Muscle layer of duodenum (tissue), 2 donors: ENCODE measurements around the gene MYMX.
A peak's percentile ranks its signal among the peaks of the same experiment; 100 is the strongest.

Experiments
- H3K27ac ChIP-seq: one replicate; pipeline ENCODE4 v1.7.0; 2013; ENCODE audit warnings: mild to moderate bottlenecking, low read length
- H3K27me3 ChIP-seq: one replicate; pipeline ENCODE4 v1.7.0; 2013; ENCODE audit warnings: low read depth, mild to moderate bottlenecking, control low read depth, low read length
- H3K36me3 ChIP-seq, 2 donors: one replicate each; pipeline ENCODE4 v1.7.0; 2013; ENCODE audit warnings: low read length in 2 of 2, control low read depth in 1 of 2, mild to moderate bottlenecking in 1 of 2; ENCODE audit not compliant: insufficient read depth in 2 of 2, control insufficient read depth in 1 of 2
- H3K4me1 ChIP-seq, 2 donors: one replicate each; pipeline ENCODE4 v1.7.0; 2013; ENCODE audit warnings: low read length in 2 of 2, mild to moderate bottlenecking in 2 of 2, control low read depth in 1 of 2, moderate library complexity in 1 of 2; ENCODE audit not compliant: insufficient read depth in 2 of 2, control insufficient read depth in 1 of 2
- H3K4me3 ChIP-seq, 2 donors: one replicate each; pipeline ENCODE4 v1.7.0; 2013; ENCODE audit warnings: low read length in 2 of 2, low read depth in 1 of 2, mild to moderate bottlenecking in 1 of 2
- H3K9me3 ChIP-seq, 2 donors: one replicate each; pipeline ENCODE4 v1.7.0; 2013; ENCODE audit warnings: low read length in 2 of 2, control low read depth in 1 of 2, mild to moderate bottlenecking in 1 of 2; ENCODE audit not compliant: control insufficient read depth in 1 of 2
- donor health status: healthy.

The MYMX gene

DNA sequence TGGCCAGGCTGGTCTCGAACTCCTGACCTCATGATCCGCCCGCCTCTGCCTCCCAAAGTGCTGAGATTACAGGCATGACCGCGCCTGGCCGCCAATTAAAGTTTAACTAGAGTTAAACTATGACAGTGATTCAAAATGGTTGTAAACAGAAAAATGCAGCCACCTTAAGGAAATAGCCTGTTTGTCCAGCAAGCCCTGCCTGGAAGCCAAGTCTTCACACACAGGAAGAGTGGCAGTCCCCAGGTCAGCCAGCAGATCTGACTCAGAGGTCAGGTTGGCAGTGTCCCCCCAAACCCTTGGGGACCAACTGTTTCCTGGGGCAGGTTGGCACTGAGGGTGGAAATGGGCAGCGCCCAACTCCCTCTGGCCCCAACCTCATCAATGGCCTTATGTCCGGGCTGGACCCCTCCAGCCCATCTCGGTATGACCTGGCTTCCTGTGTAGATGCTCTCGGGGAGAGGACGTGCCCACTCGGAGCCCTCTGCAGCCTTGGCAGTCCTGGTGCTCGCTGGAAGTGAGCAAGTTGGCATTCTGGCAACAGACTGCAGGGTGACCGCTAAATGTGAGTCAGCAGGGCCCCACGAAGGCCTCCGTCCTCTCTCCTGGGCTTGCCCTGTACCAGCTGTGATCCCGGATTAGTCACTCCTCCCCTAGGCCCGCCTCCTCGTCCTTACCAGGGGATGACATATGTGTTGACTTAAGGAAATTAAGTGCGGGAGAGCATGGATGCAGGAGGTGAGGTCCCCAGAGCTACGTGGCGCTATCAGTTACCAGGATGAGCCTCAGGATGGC is 20.5 kb downstream of the MYMX start:
- Histone ChIP-seq H3K27me3 (no peaks in the 10 kb centered on the region), H3K4me3 (peak overlapping the region; percentile 69 to 70), H3K9me3 (no peaks in the 10 kb centered on the region), H3K36me3 (peaks cover 2 to 5% of the 10 kb centered on the region in 2 donors), H3K4me1 (peaks cover 15 to 48% of the 10 kb centered on the region in 2 donors), H3K27ac (peak overlapping the region; percentile 95)

GRCh38 chr6:44237813-44238433 is 21.2 kb downstream of the MYMX start:
- H3K4me3 ChIP-seq: peak overlapping the region; percentile 69 to 70
- no peaks in the 10 kb centered on the region for H3K36me3 ChIP-seq
- H3K4me1 ChIP-seq: peaks cover 15 to 42% of the 10 kb centered on the region in 2 donors
- peak overlapping the region; percentile 95 for H3K27ac ChIP-seq
- H3K9me3 ChIP-seq: no peaks in the 10 kb centered on the region
- H3K27me3 ChIP-seq: no peaks in the 10 kb centered on the region

DNA sequence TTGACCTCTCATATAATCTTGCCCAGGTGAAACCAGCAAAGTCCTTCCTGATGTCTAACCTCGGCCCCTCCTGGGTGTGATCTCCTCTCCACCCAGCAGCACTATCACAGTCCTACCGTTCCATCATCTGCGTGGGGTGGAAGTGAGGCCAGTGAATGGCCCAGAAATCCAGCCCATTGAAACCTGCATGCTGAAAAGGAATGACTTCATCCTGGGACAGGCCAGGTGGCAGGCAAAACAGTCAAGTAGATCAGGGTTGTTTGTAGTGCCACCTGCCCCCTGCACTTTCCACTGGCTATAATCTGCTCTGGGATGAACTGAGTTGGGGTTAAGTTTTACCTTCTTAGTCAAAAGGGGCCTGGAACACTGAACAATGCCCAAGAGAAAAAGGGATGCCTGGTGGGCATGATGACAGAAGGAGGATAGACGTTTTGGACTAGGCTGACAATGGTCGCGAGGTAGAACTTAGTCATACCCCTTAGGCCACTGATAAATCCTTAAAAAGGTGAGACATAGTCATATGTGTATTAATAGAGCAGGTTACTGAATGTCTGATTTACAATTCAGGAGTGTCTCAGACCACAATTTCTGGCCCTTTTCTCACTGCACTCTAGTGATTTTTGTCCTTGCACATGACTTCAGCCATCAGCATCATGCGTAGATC is 22.1 kb downstream of the MYMX start:
- no peak overlapping the region for H3K4me3 ChIP-seq
- no peaks in the 10 kb centered on the region for H3K36me3 ChIP-seq
- H3K9me3 ChIP-seq: no peaks in the 10 kb centered on the region
- no peaks in the 10 kb centered on the region for H3K27me3 ChIP-seq
- peaks cover 8 to 33% of the 10 kb centered on the region in 2 donors for H3K4me1 ChIP-seq
- H3K27ac ChIP-seq: peak overlapping the region; percentile 95

DNA sequence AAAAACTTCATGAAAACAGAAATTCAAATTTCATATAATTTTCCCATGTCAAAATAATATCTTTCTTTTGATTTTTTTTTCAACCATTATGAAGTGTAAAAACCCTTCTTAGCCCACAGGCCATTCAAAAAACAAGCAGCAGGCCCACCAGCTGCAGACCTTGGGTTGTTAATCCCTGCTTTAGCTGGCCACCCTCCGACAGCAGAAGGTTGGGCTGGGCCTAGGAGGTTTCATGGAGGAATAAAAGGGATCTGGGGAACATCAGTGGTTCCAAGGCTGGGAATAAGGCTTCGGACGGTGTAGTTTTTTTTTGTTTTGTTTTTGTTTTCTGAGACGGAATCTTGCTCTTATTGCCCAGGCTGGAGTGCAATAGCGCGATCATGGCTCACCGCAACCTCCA is 26.6 kb downstream of the MYMX start:
- H3K9me3 ChIP-seq: no peaks in the 10 kb centered on the region
- H3K27ac ChIP-seq: no peak overlapping the region
- peaks cover 0 to 2% of the 10 kb centered on the region in 2 donors for H3K4me1 ChIP-seq
- no peaks in the 10 kb centered on the region for H3K27me3 ChIP-seq
- H3K36me3 ChIP-seq: peaks cover 0 to 6% of the 10 kb centered on the region in 2 donors
- H3K4me3 ChIP-seq: no peak overlapping the region

- H3K4me3 ChIP-seq: peak overlapping the region; percentile 87 to 100
- peak overlapping the region; percentile 56 for H3K27ac ChIP-seq
- H3K27me3 ChIP-seq: no peaks in the 10 kb centered on the region
- H3K36me3 ChIP-seq: peaks cover 19 to 26% of the 10 kb centered on the region in 2 donors
- no peaks in the 10 kb centered on the region for H3K9me3 ChIP-seq
- H3K4me1 ChIP-seq: peaks cover 4 to 20% of the 10 kb centered on the region in 2 donors
Measured at GRCh38 chr6:44245391-44245911, 28.7 kb downstream of the MYMX start.

DNA sequence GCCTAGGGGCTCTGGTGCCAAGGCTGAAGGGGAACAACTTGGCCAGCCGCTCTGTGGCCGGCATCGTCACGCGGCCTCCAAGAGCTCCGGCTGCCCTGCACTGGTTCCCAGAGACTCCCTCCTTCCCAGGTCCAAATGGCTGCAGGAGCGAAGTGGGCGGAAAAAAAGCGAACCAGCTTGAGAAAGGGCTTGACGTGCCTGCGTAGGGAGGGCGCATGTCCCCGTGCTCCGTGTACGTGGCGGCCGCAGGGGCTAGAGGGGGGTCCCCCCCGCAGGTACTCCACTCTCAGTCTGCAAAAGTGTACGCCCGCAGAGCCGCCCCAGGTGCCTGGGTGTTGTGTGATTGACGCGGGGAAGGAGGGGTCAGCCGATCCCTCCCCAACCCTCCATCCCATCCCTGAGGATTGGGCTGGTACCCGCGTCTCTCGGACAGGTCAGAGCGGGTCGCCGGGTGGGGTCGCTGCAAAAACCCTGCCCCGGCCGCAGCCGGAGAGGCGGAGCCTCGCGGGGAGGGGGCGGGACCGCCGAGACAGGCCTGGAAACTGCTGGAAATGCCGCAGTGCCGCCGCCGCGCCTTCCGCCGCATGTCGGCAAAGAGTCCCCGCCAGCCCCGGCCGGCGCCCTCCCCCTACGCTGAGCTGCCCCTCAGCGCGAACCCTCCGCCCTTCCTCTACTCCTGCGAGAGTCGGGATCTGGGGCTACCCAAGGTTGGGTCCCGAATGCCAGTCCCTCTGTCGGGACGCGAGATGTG is 29.4 kb downstream of the MYMX start:
- peaks cover 4 to 24% of the 10 kb centered on the region in 2 donors for H3K4me1 ChIP-seq
- H3K9me3 ChIP-seq: no peaks in the 10 kb centered on the region
- peaks cover 25 to 32% of the 10 kb centered on the region in 2 donors for H3K36me3 ChIP-seq
- H3K4me3 ChIP-seq: peak overlapping the region; percentile 87 to 100
- no peaks in the 10 kb centered on the region for H3K27me3 ChIP-seq
- peak overlapping the region; percentile 100 for H3K27ac ChIP-seq

DNA sequence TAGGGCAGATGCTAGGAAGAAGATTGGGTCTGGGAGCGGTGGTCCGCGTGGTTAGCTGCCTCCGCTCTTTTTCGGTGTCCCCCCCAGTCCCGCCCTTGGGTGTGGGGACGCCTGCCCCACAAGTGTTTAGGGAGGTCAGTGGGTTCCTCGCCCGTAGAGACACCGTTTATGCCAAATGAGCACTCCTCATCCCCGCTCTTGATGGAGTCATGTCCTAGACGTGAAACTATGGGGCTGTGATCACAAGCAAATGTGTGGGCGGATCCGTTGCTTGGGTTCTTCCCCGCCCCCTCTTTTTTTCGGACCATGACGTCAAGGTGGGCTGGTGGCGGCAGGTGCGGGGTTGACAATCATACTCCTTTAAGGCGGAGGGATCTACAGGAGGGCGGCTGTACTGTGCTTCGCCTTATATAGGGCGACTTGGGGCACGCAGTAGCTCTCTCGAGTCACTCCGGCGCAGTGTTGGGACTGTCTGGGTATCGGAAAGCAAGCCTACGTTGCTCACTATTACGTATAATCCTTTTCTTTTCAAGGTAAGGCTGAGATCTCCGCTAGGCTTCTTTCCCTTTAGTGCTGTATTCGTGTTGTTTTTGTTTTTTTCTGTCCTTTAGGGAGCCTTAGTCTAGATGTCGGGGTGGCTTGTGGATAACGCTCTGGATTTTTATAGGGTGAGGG is 30.1 kb downstream of the MYMX start, which contains the start of gene HSP90AB1:
Gene HSP90AB1 (plus strand): TSS at position 439 of the 675 bp plus-strand sequence. CDS start 1,529 bp downstream, outside the sequence.
- Histone ChIP-seq H3K4me3 (peak within 1 kb of the TSS; percentile 87 to 100), H3K27me3 (no peaks in the 10 kb centered on the region), H3K36me3 (peaks cover 32 to 39% of the 10 kb centered on the region in 2 donors), H3K27ac (peak within 1 kb of the TSS; percentile 100), H3K9me3 (no peaks in the 10 kb centered on the region), H3K4me1 (peaks cover 4 to 24% of the 10 kb centered on the region in 2 donors)

DNA sequence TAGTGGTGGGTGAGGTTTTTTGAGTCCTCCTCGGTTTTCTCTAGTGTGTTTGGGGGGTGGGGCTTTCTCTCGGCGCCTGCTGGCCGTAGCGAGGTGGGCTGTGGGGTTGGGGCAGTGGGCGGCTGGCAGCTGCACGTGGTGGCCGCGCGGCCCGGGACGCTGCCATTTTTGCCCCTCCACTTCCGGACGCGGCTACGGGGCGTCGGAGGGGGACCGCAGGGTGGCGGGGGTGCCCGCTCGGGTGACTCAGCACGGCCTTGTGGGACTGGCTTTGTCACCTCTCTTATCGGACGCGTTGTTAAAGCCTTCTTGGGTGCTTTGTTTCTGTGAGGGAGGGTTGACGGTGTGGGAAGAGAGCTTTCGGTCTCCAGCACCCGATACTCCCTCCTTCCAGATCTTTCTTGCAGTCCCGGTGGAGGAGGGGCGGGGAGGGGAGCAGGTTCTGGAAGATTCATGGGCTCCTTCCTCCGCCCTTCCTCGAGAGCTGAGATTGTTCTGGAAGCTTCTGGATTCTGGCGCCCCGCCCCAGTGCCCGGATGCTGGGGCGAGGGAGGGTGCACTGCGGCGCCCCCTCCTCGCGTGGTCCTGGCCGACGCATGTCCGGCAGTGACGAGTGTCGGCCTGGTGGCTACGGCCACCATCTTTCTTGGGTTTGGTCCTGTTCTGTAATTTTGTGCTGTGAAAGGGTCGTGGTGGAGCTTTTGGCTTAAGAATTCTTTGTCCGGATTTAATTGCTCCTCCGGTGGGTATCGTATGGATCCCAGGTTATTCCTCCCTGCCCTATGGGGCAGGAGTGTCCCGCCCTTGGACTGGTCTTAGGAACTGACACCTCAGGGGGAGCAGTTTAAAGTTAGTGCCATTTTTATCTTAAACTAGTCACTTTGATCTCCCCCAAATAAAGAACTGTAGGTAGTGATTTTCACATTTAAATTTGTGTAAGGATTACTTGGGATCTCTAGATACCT is 30.9 kb downstream of the MYMX start:
- peak overlapping the region; percentile 87 to 100 for H3K4me3 ChIP-seq
- H3K9me3 ChIP-seq: no peaks in the 10 kb centered on the region
- peaks cover 4 to 24% of the 10 kb centered on the region in 2 donors for H3K4me1 ChIP-seq
- H3K27ac ChIP-seq: peak overlapping the region; percentile 100
- no peaks in the 10 kb centered on the region for H3K27me3 ChIP-seq
- H3K36me3 ChIP-seq: peaks cover 38 to 48% of the 10 kb centered on the region in 2 donors

- no peaks in the 10 kb centered on the region for H3K27me3 ChIP-seq
- H3K36me3 ChIP-seq: peaks cover 47 to 57% of the 10 kb centered on the region in 2 donors
- peak overlapping the region; percentile 100 for H3K27ac ChIP-seq
- peak overlapping the region; percentile 87 to 100 for H3K4me3 ChIP-seq
- H3K4me1 ChIP-seq: peaks cover 4 to 28% of the 10 kb centered on the region in 2 donors
- H3K9me3 ChIP-seq: no peaks in the 10 kb centered on the region
Measured at GRCh38 chr6:44248579-44248978, 31.9 kb downstream of the MYMX start.
